Measurements from ENCODE around the gene TMEM178B.

TMEM178B gene

GRCh38 chr7:141128931-141129330, 55.1 kb downstream of the TMEM178B start:
- H3K27ac ChIP-seq, result no peak overlapping the region

GRCh38 chr7:141132671-141133070, 58.8 kb downstream of the TMEM178B start:
- DNase-seq (ENCODE audit: low read depth, low spot score), result no peak

More at GRCh38 chr7:141128931-141129330, 55.1 kb downstream of the TMEM178B start:
- DNase-seq (ENCODE audit: low read depth, low spot score), result no peak

GRCh38 chr7:141133646-141134045, 59.8 kb downstream of the TMEM178B start:
- DNase-seq (ENCODE audit: low read depth, low spot score), result no peak
- no peak overlapping the region for H3K27ac ChIP-seq

More at GRCh38 chr7:141132671-141133070, 58.8 kb downstream of the TMEM178B start:
- H3K27ac ChIP-seq, result no peak overlapping the region

GRCh38 chr7:141142058-141142457, 68.2 kb downstream of the TMEM178B start:
- no peak overlapping the region for H3K27ac ChIP-seq
- DNase-seq (ENCODE audit: low read depth, low spot score), result no peak

GRCh38 chr7:141144921-141145629, 71.2 kb downstream of the TMEM178B start:
- no peak for DNase-seq (ENCODE audit: low read depth, low spot score)
- no peak overlapping the region for H3K27ac ChIP-seq

GRCh38 chr7:141145630-141145982, 71.7 kb downstream of the TMEM178B start:
- no peak overlapping the region for H3K27ac ChIP-seq
- no peak for DNase-seq (ENCODE audit: low read depth, low spot score)

- no peak for DNase-seq (ENCODE audit: low read depth, low spot score)
- no peak overlapping the region for H3K27ac ChIP-seq
Observed at GRCh38 chr7:141147482-141147881, 73.6 kb downstream of the TMEM178B start.

GRCh38 chr7:141150465-141150864, 76.6 kb downstream of the TMEM178B start:
- H3K27ac ChIP-seq, result no peak overlapping the region
- no peak for DNase-seq (ENCODE audit: low read depth, low spot score)

- H3K27ac ChIP-seq, result no peak overlapping the region
- DNase-seq (ENCODE audit: low read depth, low spot score), result no peak
Observed at GRCh38 chr7:141151746-141152145, 77.9 kb downstream of the TMEM178B start.

GRCh38 chr7:141153231-141153630, 79.4 kb downstream of the TMEM178B start:
- no peak overlapping the region for H3K27ac ChIP-seq

GRCh38 chr7:141154131-141154732, 80.4 kb downstream of the TMEM178B start:
- no peak overlapping the region for H3K27ac ChIP-seq
- no peak for DNase-seq (ENCODE audit: low read depth, low spot score)

More at GRCh38 chr7:141153231-141153630, 79.4 kb downstream of the TMEM178B start:
- no peak for DNase-seq (ENCODE audit: low read depth, low spot score)

- no peak overlapping the region for H3K27ac ChIP-seq
- no peak for DNase-seq (ENCODE audit: low read depth, low spot score)
Observed at GRCh38 chr7:141156407-141156806, 82.5 kb downstream of the TMEM178B start.

- no peak for DNase-seq (ENCODE audit: low read depth, low spot score)
- no peak overlapping the region for H3K27ac ChIP-seq
Observed at GRCh38 chr7:141157138-141157765, 83.4 kb downstream of the TMEM178B start.

- peak; percentile 59 for DNase-seq (ENCODE audit: low read depth, low spot score)
- no peak overlapping the region for H3K27ac ChIP-seq
Observed at GRCh38 chr7:141158561-141158960, 84.7 kb downstream of the TMEM178B start.

- H3K27ac ChIP-seq, result no peak overlapping the region
- DNase-seq (ENCODE audit: low read depth, low spot score), result no peak
Observed at GRCh38 chr7:141160246-141160860, 86.5 kb downstream of the TMEM178B start.

GRCh38 chr7:141161550-141162535, 88.0 kb downstream of the TMEM178B start:
- no peak for DNase-seq (ENCODE audit: low read depth, low spot score)
- H3K27ac ChIP-seq, result no peak overlapping the region

- DNase-seq (ENCODE audit: low read depth, low spot score), result no peak
- H3K27ac ChIP-seq, result no peak overlapping the region
Observed at GRCh38 chr7:141165521-141165920, 91.7 kb downstream of the TMEM178B start.

- no peak overlapping the region for H3K27ac ChIP-seq
Observed at GRCh38 chr7:141166926-141167325, 93.1 kb downstream of the TMEM178B start.

GRCh38 chr7:141167381-141167964, 93.6 kb downstream of the TMEM178B start:
- H3K27ac ChIP-seq, result no peak overlapping the region
- no peak for DNase-seq (ENCODE audit: low read depth, low spot score)

More at GRCh38 chr7:141166926-141167325, 93.1 kb downstream of the TMEM178B start:
- no peak for DNase-seq (ENCODE audit: low read depth, low spot score)

Measured in epithelial cell of prostate (primary cell).